Loucy (cell line): Measurements from ENCODE around the gene POU2F2.

Experiments
- CTCF ChIP-seq: fragments of 200-600 bp; sonication (generic); conservative IDR thresholded peaks from 2 replicates; pipeline ENCODE4 v1.5.1; 2014; ENCODE audit warnings: mild to moderate bottlenecking, antibody characterized with exemption, low read length
- EZH2phosphoT487 ChIP-seq: fragments of 200-600 bp; IDR thresholded peaks from 2 replicates; pipeline ENCODE4 v1.6.1; 2018; ENCODE audit warnings: antibody characterized with exemption, mild to moderate bottlenecking, moderate library complexity, borderline replicate concordance

GRCh38 chr19:42120276-42120980, 11.8 kb downstream of the POU2F2 start:
- TF ChIP-seq CTCF (no peak), EZH2phosphoT487 (no peak)
